Activated CD8-positive, alpha-beta memory T cell treated with anti-CD3 and anti-CD28 coated beads, Interleukin-2, amount 50 U/mL, for 24 hours (primary cell): ENCODE data around the gene RIOK1.
"Not testable (repeated sequence)": the region's sequence is repeated elsewhere in the genome, so short reads cannot be mapped to it uniquely, and the experiment has no call there.

Experiments
- DNase-seq: peaks from one replicate; pipeline ENCODE4 v3.0.0-alpha.2; 2020; ENCODE audit errors: extremely low read depth

RIOK1 gene

DNA sequence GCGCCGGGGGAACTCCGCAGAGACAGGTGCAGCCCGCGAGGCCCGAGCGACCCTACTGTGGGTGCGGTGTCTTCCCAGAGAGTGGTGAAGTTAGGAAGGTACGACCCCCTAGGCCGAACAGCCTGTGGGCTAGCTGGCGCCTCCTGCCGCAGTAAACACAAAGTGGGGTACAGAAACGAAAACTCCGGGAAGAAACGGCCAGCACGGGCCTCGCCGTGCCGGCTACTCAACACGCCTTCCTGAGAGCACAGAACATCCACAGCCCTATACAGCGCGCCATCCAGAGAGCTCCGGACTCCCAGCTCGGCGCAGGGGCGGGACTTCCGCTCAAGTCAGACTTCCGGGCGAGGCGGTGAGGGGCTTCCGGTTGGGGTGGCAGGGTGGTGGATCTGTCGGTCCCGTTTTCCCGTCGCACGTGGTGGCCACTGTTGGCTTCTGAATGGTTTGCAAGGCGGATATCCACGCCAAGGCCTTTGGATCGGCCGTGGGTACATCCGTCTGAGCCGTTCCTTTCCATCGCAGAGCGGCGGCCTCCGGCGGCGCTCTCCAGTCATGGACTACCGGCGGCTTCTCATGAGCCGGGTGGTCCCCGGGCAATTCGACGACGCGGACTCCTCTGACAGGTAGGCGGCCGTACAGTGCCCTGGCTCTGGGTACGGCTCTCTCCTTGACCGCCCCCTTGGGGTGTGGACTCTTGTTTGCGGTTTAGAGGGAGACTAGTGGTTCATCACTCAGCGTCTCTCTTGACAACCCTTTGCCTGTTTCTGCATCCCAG is at the start of gene RIOK1, which contains the start of gene CAGE1:
Gene RIOK1, plus strand, starts transcription at position 358 of the 775 bp plus-strand sequence. Its CDS starts 195 bp downstream, at position 553.
Gene CAGE1, minus strand, starts transcription at position 292 of the 775 bp plus-strand sequence. CDS start 2,569 bp downstream, outside the sequence.
- peak; percentile 88 for DNase-seq

DNA sequence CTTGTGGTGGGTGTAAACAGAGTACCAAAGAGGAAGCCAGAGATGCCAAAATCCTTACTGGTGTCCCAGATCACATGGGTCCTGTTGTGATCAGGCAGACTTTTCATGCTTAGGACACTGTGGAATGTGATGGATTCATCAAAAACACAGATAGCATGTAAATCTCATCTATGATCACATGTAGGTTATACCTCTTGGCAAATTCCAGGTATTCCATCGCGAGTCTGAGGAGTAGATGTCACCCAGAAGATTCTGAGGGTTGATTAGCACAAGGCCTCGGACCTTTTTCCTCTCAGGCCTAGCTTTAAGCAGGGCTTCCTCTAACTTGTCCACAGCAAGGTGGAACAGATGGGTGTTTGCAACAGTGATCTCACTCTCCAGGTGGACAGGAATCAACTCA is 48.3 kb upstream of the RIOK1 start:
- DNase-seq = no peak

DNA sequence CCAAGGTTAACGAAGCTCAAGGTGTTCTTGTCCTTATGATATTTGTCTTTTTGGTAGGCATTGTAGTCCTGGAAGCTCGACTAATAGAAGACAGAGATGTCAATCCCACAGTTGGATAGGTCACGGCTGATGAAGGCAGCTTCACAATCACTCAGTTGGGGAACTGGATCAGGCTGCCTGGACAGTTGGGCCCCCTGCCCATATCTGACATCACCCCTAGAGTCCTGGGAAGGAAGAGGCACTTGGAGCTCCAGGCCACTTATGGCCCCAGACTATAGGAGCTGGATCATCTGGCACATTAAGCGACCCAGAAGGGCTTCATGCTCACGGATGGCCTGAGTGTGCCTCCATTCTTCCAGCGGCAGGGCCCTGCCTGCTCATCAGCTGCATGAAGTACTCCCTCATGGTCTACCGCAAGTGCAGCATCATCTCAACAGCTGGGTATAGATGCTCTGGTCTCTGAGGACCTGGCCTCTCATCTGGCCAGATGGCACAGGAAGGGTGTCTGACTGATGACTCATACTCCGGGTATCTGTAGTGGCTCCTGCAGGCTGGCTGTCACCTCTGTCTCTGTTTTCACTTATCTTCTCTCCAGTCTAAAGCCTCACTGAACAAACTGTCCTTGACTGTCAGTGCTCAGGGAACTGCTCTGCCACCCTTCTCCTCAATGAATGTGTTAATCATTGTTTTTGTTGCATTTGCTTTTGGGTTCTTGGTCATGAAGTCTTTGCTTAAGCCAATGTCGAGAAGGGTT is 47.4 kb upstream of the RIOK1 start:
- DNase-seq = no peak

DNA sequence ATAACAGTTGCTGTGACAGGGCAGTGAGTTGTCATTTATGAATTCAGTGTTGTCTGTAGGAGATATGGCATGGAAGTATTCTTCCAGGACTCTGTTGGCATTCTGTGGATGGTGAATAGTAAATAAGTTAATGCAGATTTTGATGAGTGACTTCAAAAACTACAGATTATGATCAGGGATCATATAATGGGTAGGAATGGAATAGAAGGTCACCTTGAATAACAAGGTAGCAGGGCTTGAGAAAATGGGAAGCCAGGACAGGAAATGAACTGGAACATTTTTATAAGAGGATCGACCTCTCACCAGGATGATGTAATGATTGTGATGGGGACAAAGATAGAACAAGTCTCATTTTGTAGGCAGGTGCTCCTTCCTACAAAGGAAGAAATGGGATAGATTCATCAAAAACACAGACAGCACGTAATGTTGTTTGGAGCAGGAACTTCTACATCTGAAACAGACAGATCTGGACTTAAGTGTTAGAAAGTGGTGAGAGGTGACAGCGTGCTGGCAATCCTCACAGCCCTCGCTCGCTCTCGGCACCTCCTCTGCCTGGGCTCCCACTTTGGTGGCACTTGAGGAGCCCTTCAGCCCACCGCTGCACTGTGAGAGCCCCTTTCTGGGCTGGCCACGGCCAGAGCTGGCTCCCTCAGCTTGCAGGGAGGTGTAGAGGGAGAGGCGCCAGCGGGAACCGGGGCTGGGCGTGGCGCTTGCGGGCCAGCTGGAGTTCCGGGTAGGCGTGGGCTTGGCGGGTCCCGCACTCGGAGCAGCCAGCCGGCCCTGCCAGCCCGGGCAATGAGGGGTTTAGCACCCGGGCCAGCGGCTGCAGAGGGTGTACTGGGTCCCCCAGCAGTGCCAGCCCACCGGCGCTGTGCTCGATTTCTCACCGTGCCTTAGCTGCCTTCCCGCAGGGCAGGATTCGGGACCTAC is 45.8 kb upstream of the RIOK1 start:
- DNase-seq = no peak

DNA sequence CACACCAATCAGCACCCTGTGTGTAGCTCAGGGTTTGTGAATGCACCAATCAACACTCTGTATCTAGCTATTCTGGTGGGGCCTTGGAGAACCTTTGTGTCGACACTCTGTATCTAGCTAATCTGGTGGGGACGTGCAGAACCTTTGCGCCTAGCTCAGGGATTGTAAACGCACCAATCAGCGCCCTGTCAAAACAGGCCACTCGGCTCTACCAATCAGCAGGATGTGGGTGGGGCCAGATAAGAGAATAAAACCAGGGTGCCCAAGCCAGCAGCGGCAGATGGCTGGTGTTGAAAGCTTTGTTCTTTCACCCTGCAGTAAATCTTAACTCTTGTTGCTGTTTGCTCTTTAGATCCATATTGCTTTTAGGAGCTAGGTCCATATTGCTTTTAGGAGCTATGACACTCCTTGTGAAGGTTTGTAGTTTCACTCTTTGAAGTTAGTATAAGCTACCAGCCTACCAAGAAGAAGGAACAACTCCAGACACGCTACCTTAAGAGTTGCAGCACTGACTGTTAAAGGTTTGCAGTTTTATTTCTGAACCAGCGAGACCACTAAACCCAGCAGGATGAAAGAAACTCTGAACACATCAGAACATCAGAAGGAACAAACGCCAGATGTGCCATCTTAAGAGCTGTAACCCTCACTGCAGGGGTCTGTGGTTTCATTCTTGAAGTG is 44.7 kb upstream of the RIOK1 start:
- not testable (repeated sequence) for DNase-seq

DNA sequence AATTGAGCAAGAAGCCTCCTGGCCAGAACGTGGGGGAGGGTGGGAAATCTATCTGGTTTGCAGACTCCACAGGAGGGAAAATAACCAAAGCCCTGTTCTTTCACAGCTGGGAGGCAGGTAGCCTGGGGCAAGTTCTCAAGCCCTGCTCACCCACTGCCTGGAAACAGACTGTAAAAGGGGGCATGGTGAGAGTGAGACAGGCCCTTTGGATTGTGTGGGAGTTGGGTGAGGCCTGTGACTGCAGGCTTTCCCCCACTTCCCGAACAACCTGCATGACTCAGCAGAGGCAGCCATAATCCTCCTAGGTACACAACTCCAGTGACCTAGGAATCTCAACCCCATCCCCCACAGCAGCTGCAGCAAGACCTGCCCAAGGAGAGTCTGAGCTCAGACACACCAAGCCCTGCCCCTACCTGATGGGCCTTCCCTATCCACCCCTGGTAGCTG is 42.0 kb upstream of the RIOK1 start:
- DNase-seq = not testable (repeated sequence)

DNA sequence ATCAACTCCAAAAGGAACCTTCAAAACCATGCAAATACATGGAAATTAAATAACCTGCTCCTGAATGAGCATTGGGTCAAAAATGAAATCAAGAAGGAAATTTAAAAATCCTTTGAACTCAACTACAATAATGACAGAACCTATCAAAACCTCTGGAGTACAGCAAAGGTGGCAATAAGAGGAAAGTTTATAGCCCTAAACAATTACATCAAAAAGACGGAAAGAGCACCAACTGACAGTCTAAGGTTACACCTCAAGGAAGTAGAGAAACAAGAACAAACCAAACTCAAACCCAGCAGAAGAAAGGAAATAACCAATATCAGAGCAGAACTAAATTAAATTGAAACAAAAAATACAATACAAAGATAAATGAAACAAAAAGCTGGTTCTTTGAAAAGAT is 39.0 kb upstream of the RIOK1 start:
- DNase-seq = not testable (repeated sequence)

DNA sequence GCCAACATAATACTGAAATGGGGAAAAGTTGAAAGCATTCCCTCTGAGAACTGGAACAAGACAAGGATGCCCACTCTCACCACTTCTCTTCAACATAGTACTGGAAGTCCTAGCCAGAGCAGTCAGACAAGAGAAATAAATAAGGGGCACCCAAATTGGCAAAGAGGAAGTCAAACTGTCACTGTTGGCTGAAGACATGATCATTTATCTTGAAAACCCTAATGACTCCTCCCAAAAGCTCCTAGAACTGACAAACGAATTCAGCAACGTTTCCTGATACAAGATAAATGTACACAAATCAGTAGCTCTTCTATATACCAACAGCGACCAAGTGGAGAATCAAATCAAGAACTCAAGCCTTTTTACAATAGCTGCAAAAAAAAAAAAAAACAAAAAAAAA is 37.7 kb upstream of the RIOK1 start:
- DNase-seq = not testable (repeated sequence)

DNA sequence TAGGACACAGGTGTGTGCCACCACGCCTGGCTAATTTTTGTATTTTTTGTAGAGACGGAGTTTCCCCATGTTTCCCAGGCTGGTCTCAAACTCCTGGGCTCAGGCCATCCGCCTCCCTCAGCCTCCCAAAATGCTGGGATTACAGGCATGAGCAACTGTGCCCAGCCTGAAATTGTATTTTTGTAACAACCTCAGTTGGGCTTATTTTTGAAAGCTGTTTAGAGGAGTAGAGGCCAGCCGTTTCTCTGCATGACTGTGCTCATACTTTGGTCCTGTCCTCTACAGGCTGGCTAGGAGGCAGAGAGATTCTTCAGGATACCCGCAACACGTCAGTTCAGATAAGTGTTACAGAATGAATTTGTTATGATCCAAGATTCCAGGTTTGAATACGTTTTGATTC is 22.2 kb upstream of the RIOK1 start:
- no peak for DNase-seq

DNA sequence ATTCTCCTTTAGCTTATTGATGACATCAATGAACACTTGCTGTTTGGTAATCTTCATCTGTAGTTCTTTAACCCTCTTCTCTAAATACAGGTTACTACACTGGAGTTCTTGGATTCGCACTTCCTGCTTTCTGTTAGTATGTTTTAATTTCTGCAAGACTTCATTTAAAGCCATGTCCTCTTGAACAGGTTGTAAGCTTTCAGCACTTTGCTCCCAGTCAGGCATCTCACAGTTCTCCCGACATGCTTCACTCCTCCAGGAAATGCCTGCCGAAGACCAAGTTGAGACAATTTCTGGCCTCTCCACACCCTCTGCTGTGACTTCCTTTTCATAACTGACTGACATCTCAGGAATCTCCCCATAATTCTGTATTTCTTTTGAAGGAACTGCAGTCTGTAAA is 15.9 kb upstream of the RIOK1 start:
- DNase-seq = no peak

DNA sequence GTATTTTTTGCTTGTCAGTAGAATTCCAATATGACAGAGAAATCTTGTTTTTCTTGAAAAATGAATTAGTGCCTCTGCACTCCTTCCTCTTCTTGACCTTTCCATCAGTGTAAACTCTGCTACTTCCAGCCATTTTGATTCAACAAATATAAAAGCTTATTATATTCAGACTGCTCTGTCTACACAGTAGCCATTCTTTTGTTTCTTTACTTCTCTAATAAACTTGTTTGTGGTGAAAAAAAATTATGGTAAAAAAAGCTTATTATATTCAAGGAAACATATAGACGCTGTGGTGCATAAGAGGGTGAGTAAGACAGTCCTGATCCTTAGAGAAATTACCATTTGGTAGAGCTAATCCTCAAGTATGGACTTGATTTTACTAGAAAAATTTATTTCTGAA is 11.6 kb upstream of the RIOK1 start:
- DNase-seq = no peak

DNA sequence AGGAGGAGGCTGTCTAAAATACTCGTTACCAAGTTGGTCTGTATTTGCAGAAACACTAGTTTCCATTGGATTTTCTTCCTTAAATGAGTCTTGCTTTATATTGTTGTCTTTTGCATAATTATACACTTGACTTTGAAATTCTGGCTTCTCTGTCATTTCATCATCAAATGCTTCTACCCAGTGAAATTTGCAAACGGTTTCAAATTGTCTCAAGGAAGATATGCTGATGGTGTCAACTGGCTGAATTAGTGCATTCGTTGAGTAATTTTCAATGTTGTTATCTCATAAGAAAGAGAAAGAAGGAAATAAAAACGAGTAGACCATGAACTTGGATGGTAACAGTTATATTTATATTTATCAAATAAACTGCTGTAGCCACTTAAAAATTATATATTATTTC is 10.9 kb upstream of the RIOK1 start:
- DNase-seq = no peak

DNA sequence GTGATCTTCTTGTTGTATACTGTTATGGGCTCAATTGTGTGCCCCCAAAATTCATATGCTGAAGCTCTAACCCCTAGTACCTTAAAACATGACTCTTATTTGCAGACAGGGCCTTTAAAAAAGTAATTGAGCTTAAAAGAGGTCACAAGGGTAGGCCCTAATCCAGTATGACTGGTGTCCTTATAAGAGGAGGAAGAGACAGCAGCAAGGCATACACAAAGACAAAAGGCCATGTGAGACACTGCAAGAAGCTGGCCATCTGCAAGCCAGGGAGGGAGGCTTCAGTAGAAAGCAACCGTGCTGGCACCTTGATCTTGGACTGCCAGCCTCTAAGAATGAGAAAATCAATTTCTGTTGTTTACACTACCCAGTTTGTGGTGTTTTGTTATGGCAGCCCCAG is 8.5 kb upstream of the RIOK1 start:
- no peak for DNase-seq

DNA sequence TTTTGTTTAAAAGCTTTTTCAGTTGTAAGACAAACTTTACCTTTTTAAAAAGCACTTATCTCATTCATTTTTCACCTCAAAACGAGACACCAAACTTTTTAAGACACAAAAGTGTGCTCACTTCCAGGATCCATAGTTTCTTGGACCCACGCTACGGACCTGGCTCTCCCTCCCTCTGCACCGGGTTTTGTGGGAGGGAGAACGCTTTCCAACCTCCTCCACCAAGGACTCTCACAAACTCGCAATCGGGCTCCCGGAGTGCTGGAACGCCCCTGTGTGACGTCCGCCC is 502 bp upstream of the RIOK1 start:
- no peak for DNase-seq

DNA sequence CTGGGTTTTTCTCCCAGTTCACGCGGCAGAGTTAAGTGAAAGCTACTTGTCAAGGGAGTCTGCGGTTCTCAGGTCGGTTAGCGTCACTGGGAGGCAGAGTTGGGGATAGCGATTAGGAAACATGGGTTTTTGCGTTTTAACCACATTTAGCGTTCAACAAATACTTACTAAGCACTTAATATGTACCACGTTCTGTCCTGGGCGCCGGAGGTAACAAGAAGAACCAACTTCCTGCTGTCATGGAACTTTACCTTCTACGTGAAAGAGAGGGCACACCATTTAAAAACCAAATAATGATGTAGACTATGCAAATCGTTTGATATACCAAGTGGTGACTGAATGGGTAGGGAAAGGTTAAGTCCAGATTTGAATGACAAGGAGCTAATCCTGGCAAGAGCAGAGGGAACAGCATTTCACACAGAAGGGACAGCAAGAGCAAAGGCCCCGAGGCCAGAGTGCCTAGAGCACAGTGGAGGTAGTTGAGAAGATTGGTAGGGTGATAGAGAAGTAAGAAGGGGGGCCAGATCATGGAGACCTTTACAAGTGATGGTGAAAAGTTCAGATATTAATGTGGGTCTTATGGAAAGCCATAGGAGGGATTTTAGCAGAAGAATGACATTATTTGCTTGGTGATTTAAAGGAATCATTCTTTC is 744 bp downstream of the RIOK1 start:
- no peak for DNase-seq

DNA sequence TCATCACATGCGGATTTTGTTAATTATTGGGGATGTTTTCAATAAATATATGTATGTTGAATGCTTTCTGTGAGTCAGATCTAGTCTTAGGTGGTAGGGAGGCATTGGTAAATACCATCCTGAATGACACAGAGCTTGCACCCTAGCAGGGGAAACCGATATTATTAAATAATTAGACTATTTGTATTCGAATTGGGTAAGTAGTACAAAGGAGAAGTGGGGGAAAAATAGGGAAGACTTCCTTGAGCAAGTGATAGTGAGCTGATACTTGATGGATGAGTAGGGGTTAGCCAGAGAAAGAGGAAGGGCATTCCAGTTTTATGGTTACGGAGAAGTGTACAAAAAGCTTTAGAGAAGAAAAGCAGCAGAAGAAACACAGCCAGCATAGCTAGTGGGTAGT is 1.5 kb downstream of the RIOK1 start:
- DNase-seq = no peak

DNA sequence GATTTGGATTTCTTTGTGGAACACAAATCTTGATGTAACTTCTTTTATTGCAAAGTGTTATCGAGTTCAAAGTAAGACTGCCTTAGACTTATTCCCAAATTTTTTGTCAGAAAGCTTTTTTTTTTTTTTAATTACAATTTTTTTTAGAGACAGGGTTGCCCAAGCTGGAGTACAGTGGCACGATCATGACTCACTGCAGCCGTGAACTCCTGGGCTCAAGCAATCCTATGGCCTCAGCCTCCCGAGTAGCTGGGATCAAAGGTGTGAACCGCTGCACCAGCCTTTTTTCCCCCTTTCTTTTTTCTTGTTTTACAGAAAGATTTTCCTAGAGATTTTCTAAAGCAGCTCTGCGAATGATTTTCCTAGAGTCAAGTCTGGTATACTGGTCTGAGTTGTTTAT is 2.8 kb downstream of the RIOK1 start:
- DNase-seq = no peak

DNA sequence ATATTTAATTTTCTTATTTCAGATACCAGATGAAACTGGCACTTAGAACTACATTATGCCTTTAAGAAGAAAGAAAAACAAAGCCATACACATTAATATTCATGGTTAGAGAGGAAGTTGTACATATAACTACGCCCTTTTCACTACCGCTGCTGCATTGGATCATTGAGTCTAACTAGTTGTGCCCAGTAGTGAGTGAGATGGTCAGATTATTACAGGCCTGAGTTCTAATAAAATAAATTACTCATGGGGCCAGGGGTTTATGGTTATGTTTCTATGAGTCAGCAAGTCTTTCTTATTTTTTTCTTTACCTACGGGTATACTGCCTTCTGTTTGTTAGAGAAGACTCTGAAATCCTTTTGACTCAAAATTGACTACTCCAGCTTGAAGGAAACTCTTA is 11.5 kb downstream of the RIOK1 start:
- no peak for DNase-seq

DNA sequence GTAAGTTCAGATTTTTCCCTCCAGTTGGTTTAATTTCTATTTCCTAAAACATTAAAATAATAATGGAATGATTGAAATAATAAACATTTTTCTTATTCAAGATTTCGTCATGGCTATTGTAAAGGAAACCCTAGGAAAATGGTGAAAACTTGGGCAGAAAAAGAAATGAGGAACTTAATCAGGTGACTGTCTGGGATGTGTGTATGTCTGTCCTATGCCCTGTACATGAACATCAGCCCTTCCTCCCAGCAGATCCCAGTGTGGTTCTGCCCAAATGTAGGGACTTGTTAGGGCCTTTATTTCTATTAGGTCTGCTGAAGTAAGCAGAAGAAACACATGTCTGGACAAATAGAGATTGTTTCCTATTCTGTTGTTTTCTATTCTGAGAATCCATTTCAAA is 13.1 kb downstream of the RIOK1 start:
- DNase-seq = no peak

DNA sequence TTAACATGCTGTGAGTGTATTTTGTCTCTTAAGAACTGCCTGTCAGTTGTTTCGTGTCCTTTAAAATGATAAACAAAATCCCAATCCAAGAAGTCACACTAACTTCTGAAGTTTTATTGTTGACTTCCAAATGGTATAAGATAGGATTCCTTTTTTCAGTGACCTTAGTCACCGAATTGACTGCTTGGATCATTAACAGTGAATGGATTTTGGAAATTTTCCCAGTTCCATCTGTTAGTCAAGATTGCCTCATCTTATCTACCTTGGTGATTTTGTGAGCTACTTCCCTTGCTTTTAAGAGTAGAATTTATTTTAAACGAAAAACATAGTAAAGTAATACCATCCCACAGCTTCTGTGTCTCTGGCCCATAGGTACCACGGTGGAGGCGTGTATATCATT is 14.9 kb downstream of the RIOK1 start:
- DNase-seq = no peak

DNA sequence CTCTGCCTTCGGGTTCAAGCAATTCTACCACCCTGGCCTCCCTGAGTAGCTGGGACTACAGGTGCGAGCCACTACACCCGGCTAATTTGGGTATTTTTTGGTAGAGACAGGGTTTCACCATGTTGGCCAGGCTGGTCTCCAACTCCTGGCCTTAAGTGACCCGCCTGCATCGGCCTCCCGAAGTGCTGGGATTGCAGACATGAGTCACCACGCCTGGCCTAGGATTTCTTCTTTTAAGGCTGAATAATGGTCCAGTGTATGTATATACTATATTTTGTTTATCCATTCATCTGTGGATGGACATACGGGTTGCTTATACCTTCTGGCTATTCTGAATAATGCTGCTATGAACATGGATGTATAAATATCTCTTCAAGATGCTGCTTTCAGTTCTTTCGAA is 17.1 kb downstream of the RIOK1 start:
- no peak for DNase-seq
